ENCODE results near the gene GASK1B.

The GASK1B gene

GRCh38 chr4:158201322-158201721 lies 28.5 kb upstream of the GASK1B start:
- Histone ChIP-seq H3K4me1 (ENCODE audit: insufficient read depth, low read length, severe bottlenecking) (no peaks in the 10 kb centered on the region), H3K9ac (ENCODE audit: low read length) (no peak overlapping the region), H4K20me1 (ENCODE audit: insufficient read depth, low read length) (no peaks in the 10 kb centered on the region), H3K9me2 (ENCODE audit: low read depth, low read length) (no peaks in the 10 kb centered on the region), H3K36me3 (ENCODE audit: insufficient read depth, low read length) (no peaks in the 10 kb centered on the region), H2AFZ (ENCODE audit: low read length) (no peak overlapping the region), H3K27ac (ENCODE audit: low read depth, low read length, poor library complexity, severe bottlenecking) (no peak overlapping the region), H3K27me3 (ENCODE audit: insufficient read depth, low read length) (no peaks in the 10 kb centered on the region), H3K4me2 (ENCODE audit: low read length) (no peak overlapping the region), H3F3A (ENCODE audit: insufficient read depth, low read length) (no peaks in the 10 kb centered on the region), H3K9me3 (ENCODE audit: low read length) (no peaks in the 10 kb centered on the region), H3K4me3 (ENCODE audit: low read depth, low read length, poor library complexity, severe bottlenecking) (no peak overlapping the region), H3K79me2 (ENCODE audit: insufficient read depth, low read length) (no peaks in the 10 kb centered on the region)
- TF ChIP-seq EZH2 (IDR thresholded peaks at IDR 0.05; ENCODE audit: borderline replicate concordance, low read length) (no peak), CTCF (IDR thresholded peaks at IDR 0.05; ENCODE audit: low read length) (no peak)

- Histone ChIP-seq H3K9ac (ENCODE audit: low read length) (no peak overlapping the region), H2AFZ (ENCODE audit: low read length) (no peak overlapping the region), H3K4me2 (ENCODE audit: low read length) (no peak overlapping the region), H3F3A (ENCODE audit: insufficient read depth, low read length) (no peaks in the 10 kb centered on the region), H3K27me3 (ENCODE audit: insufficient read depth, low read length) (no peaks in the 10 kb centered on the region), H4K20me1 (ENCODE audit: insufficient read depth, low read length) (no peaks in the 10 kb centered on the region), H3K27ac (ENCODE audit: low read depth, low read length, poor library complexity, severe bottlenecking) (no peak overlapping the region), H3K4me3 (ENCODE audit: low read depth, low read length, poor library complexity, severe bottlenecking) (no peak overlapping the region), H3K36me3 (ENCODE audit: insufficient read depth, low read length) (no peaks in the 10 kb centered on the region), H3K9me2 (ENCODE audit: low read depth, low read length) (no peaks in the 10 kb centered on the region), H3K9me3 (ENCODE audit: low read length) (no peaks in the 10 kb centered on the region), H3K79me2 (ENCODE audit: insufficient read depth, low read length) (no peaks in the 10 kb centered on the region), H3K4me1 (ENCODE audit: insufficient read depth, low read length, severe bottlenecking) (no peaks in the 10 kb centered on the region)
- TF ChIP-seq EZH2 (IDR thresholded peaks at IDR 0.05; ENCODE audit: borderline replicate concordance, low read length) (no peak), CTCF (IDR thresholded peaks at IDR 0.05; ENCODE audit: low read length) (no peak)
Measured at GRCh38 chr4:158200214-158200613, 27.4 kb upstream of the GASK1B start.

GRCh38 chr4:158197194-158197776 lies 24.5 kb upstream of the GASK1B start:
- no peak for TF ChIP-seq EZH2 (IDR thresholded peaks at IDR 0.05; ENCODE audit: borderline replicate concordance, low read length)
- no peak for TF ChIP-seq CTCF (IDR thresholded peaks at IDR 0.05; ENCODE audit: low read length)
- no peaks in the 10 kb centered on the region for H3K9me3 ChIP-seq (ENCODE audit: low read length)
- H3K79me2 ChIP-seq (ENCODE audit: insufficient read depth, low read length) = no peaks in the 10 kb centered on the region
- H3K4me1 ChIP-seq (ENCODE audit: insufficient read depth, low read length, severe bottlenecking) = no peaks in the 10 kb centered on the region
- H4K20me1 ChIP-seq (ENCODE audit: insufficient read depth, low read length) = no peaks in the 10 kb centered on the region
- H3K4me3 ChIP-seq (ENCODE audit: low read depth, low read length, poor library complexity, severe bottlenecking) = no peak overlapping the region
- H3K27ac ChIP-seq (ENCODE audit: low read depth, low read length, poor library complexity, severe bottlenecking) = no peak overlapping the region
- H3K27me3 ChIP-seq (ENCODE audit: insufficient read depth, low read length) = no peaks in the 10 kb centered on the region
- H3K4me2 ChIP-seq (ENCODE audit: low read length) = no peak overlapping the region
- no peak overlapping the region for H3K9ac ChIP-seq (ENCODE audit: low read length)
- H3K9me2 ChIP-seq (ENCODE audit: low read depth, low read length) = no peaks in the 10 kb centered on the region
- no peak overlapping the region for H2AFZ ChIP-seq (ENCODE audit: low read length)
- H3F3A ChIP-seq (ENCODE audit: insufficient read depth, low read length) = no peaks in the 10 kb centered on the region
- no peaks in the 10 kb centered on the region for H3K36me3 ChIP-seq (ENCODE audit: insufficient read depth, low read length)
